H1 (cell line): ENCODE measurements around the gene VSTM4. TPM values are rescaled to one million over a fixed set of nuclear protein-coding genes. Genes with fewer than 3 reads are reported as not detected.

Experiments used
- CTCF ChIA-PET: fragments of 300-600 bp; sonication (Branson Sonifier 250); formaldehyde crosslinking; loops from one replicate; lab custom pipeline; 2021; ENCODE audit not compliant: partially characterized antibody; lab: Charles Lee
- POLR2A ChIA-PET: fragments of 300-600 bp; sonication (Branson Sonifier 250); formaldehyde crosslinking; loops from one replicate; lab custom pipeline; 2021; ENCODE audit warnings: inconsistent platforms; ENCODE audit not compliant: partially characterized antibody; lab: Charles Lee
- DNase-seq, 2 experiments: peaks; one replicate each; pipeline versions ENCODE4 v3.0.0 to v3.0.0-alpha.2; 2010 to 2022; ENCODE audit warnings: low spot score in 2 of 2, low read depth in 1 of 2, mixed read lengths in 1 of 2
- FAIRE-seq: peaks from 2 replicates; lab custom pipeline; 2011; peaks lifted over from hg19 to GRCh38; lab: Jason Lieb, UNC
- H2AFZ ChIP-seq: 2 replicates; pipeline ENCODE4 v1.8.1; 2012; ENCODE audit warnings: low read length, inconsistent platforms
- H2AK5ac ChIP-seq: 2 replicates; pipeline ENCODE4 v1.6.1; 2013; ENCODE audit warnings: low read depth, low read length
- H2BK120ac ChIP-seq: replicated peaks from 2 replicates; pipeline ENCODE3; 2013; ENCODE audit warnings: low read depth, low read length, inconsistent platforms
- H2BK12ac ChIP-seq: 2 replicates; pipeline ENCODE4 v1.6.1; 2013; ENCODE audit warnings: low read depth, low read length
- H2BK15ac ChIP-seq: 2 replicates; pipeline ENCODE4 v1.6.1; 2013; ENCODE audit warnings: low read length
- H2BK20ac ChIP-seq: 2 replicates; pipeline ENCODE4 v1.6.1; 2013; ENCODE audit warnings: low read length
- H2BK5ac ChIP-seq: 2 replicates; pipeline ENCODE4 v1.6.1; 2013; ENCODE audit warnings: low read depth, low read length
- H3K14ac ChIP-seq: 2 replicates; pipeline ENCODE4 v1.6.1; 2013; ENCODE audit warnings: inconsistent platforms; ENCODE audit not compliant: insufficient read length
- H3K18ac ChIP-seq: 2 replicates; pipeline ENCODE4 v1.6.1; 2013; ENCODE audit warnings: low read length; ENCODE audit errors: extremely low read depth
- H3K23ac ChIP-seq: 2 replicates; pipeline ENCODE4 v1.6.1; 2013; ENCODE audit warnings: inconsistent platforms; ENCODE audit not compliant: insufficient read length
- H3K23me2 ChIP-seq: 2 replicates; pipeline ENCODE4 v1.6.1; 2013; ENCODE audit warnings: low read depth, low read length
- H3K27ac ChIP-seq: 2 replicates; pipeline ENCODE4 v1.6.1; 2011; ENCODE audit warnings: low read depth, low read length, inconsistent platforms
- H3K27me3 ChIP-seq, 4 experiments: replicated peaks in 1 of 4; 1 replicate in 1 of 4; 2 replicates in 3 of 4; pipeline versions ENCODE4 v1.6.1 to v1.8.1; 2011 to 2013; ENCODE audit warnings: low read length in 3 of 4, mild to moderate bottlenecking in 3 of 4, inconsistent platforms in 2 of 4, mixed read lengths in 2 of 4, moderate library complexity in 1 of 4; ENCODE audit not compliant: control insufficient read depth in 3 of 4, insufficient read depth in 3 of 4; ENCODE audit errors: extremely low read depth in 1 of 4
- H3K36me3 ChIP-seq, 4 experiments: 2 replicates each; pipeline versions ENCODE4 v1.6.1 to v1.8.1; 2011 to 2013; ENCODE audit warnings: mild to moderate bottlenecking in 4 of 4, low read length in 3 of 4, moderate library complexity in 2 of 4, control low read depth in 1 of 4, inconsistent platforms in 1 of 4; ENCODE audit not compliant: insufficient read depth in 4 of 4, control insufficient read depth in 2 of 4
- H3K4ac ChIP-seq: replicated peaks from 2 replicates; pipeline ENCODE3; 2013; ENCODE audit warnings: low read length, low read depth, mixed read lengths, inconsistent platforms; ENCODE audit not compliant: insufficient read length
- H3K4me1 ChIP-seq, 4 experiments: replicated peaks in 1 of 4; 1 replicate in 1 of 4; 2 replicates in 3 of 4; pipeline versions ENCODE4 v1.6.1 to v1.8.1; 2011 to 2013; ENCODE audit warnings: low read length in 3 of 4, inconsistent platforms in 2 of 4, mixed read lengths in 1 of 4; ENCODE audit not compliant: insufficient read depth in 4 of 4, control insufficient read depth in 3 of 4
- H3K4me2 ChIP-seq, 2 experiments: 2 replicates each; pipeline versions ENCODE4 v1.6.1 to v1.8.1; 2011 to 2013; ENCODE audit warnings: low read depth in 2 of 2, low read length in 2 of 2, control low read depth in 1 of 2, inconsistent platforms in 1 of 2, mild to moderate bottlenecking in 1 of 2; ENCODE audit not compliant: insufficient read depth in 1 of 2
- H3K4me3 ChIP-seq, 4 experiments: fragments of 200-600, 300-600 bp in 1 of 4; sonication (generic), shearing (Covaris generic), sonication (Bioruptor Twin) in 1 of 4; 2 replicates each; pipeline versions ENCODE4 v1.5.1 to v1.8.1; 2011 to 2016; ENCODE audit warnings: low read length in 4 of 4, low read depth in 3 of 4, control low read depth in 2 of 4, inconsistent platforms in 2 of 4, mild to moderate bottlenecking in 2 of 4, mixed read lengths in 1 of 4, moderate library complexity in 1 of 4; ENCODE audit not compliant: insufficient read depth in 2 of 4; ENCODE audit errors: extremely low read depth in 1 of 4
- H3K56ac ChIP-seq: replicated peaks from 2 replicates; pipeline ENCODE3; 2013; ENCODE audit warnings: low read depth, mild to moderate bottlenecking, mixed read lengths, low read length, inconsistent platforms; ENCODE audit not compliant: insufficient read length
- H3K79me1 ChIP-seq: 2 replicates; pipeline ENCODE4 v1.6.1; 2013; ENCODE audit warnings: low read depth, low read length, control low read depth
- H3K79me2 ChIP-seq, 2 experiments: 2 replicates each; pipeline versions ENCODE4 v1.6.1 to v1.8.1; 2012 to 2013; ENCODE audit warnings: low read length in 2 of 2, mild to moderate bottlenecking in 2 of 2, inconsistent platforms in 1 of 2; ENCODE audit not compliant: insufficient read depth in 2 of 2, control insufficient read depth in 1 of 2
- H3K9ac ChIP-seq, 4 experiments: replicated peaks in 1 of 4; 1 replicate in 1 of 4; 2 replicates in 3 of 4; pipeline versions ENCODE4 v1.6.1 to v1.8.1; 2011 to 2013; ENCODE audit warnings: low read depth in 3 of 4, low read length in 3 of 4, control low read depth in 2 of 4, mild to moderate bottlenecking in 2 of 4, moderate library complexity in 2 of 4, inconsistent platforms in 1 of 4; ENCODE audit errors: extremely low read depth in 1 of 4
- H3K9me3 ChIP-seq, 2 experiments: 2 replicates each; pipeline versions ENCODE4 v1.6.1 to v1.8.1; 2012 to 2013; ENCODE audit warnings: mild to moderate bottlenecking in 2 of 2, moderate library complexity in 2 of 2, control low read depth in 1 of 2, inconsistent platforms in 1 of 2, low read depth in 1 of 2, low read length in 1 of 2, mixed read lengths in 1 of 2; ENCODE audit not compliant: insufficient read depth in 2 of 2
- H4K20me1 ChIP-seq, 2 experiments: replicated peaks in 1 of 2; 2 replicates each; pipeline versions ENCODE3 to v1.8.1; 2011 to 2013; ENCODE audit warnings: inconsistent platforms in 2 of 2, low read length in 2 of 2, mild to moderate bottlenecking in 1 of 2; ENCODE audit not compliant: insufficient read depth in 2 of 2, control insufficient read depth in 1 of 2
- H4K5ac ChIP-seq: 2 replicates; pipeline ENCODE4 v1.6.1; 2013; ENCODE audit warnings: low read length, low read depth, mixed read lengths, inconsistent platforms; ENCODE audit not compliant: insufficient read length
- H4K8ac ChIP-seq: 2 replicates; pipeline ENCODE4 v1.8.0; 2013; ENCODE audit warnings: mild to moderate bottlenecking, moderate library complexity, low read length, inconsistent platforms; ENCODE audit not compliant: insufficient read depth; ENCODE audit errors: extremely low read depth
- H4K91ac ChIP-seq: replicated peaks from 2 replicates; pipeline ENCODE3; 2013; ENCODE audit warnings: low read length, mixed read lengths, inconsistent platforms; ENCODE audit not compliant: insufficient read length
- BRCA1 ChIP-seq: IDR thresholded peaks from 2 replicates; pipeline ENCODE4 v1.6.1; 2012; ENCODE audit warnings: low read depth, low read length, improper control_type of control experiment
- CHD2 ChIP-seq: IDR thresholded peaks from 2 replicates; pipeline ENCODE4 v1.6.1; 2012; ENCODE audit warnings: low read length, improper control_type of control experiment
- FOSL1 ChIP-seq: IDR thresholded peaks from 2 replicates; pipeline ENCODE4 v1.6.1; 2011; ENCODE audit warnings: mild to moderate bottlenecking, low read depth, low read length, moderate library complexity; ENCODE audit not compliant: insufficient read depth
- POLR2AphosphoS5 ChIP-seq: IDR thresholded peaks from 2 replicates; pipeline ENCODE4 v1.6.1; 2011; ENCODE audit warnings: low read depth, low read length
- RAD21 ChIP-seq, 2 experiments: IDR thresholded peaks in 1 of 2; conservative IDR thresholded peaks in 1 of 2; 2 replicates each; pipeline ENCODE4 v1.6.1; 2011; ENCODE audit warnings: low read depth in 2 of 2, low read length in 2 of 2, improper control_type of control experiment in 1 of 2, inconsistent platforms in 1 of 2, mild to moderate bottlenecking in 1 of 2, moderate library complexity in 1 of 2
- RFX5 ChIP-seq: IDR thresholded peaks from 2 replicates; pipeline ENCODE4 v1.6.1; 2011; ENCODE audit warnings: low read depth, low read length, improper control_type of control experiment, borderline replicate concordance
- SUZ12 ChIP-seq: fragments of 200-600 bp; sonication (generic); IDR thresholded peaks from 2 replicates; pipeline ENCODE4 v1.6.1; 2012; ENCODE audit warnings: mild to moderate bottlenecking, inconsistent platforms, low read length, moderate library complexity, mixed read lengths
- YY1 ChIP-seq: IDR thresholded peaks from 2 replicates; pipeline ENCODE4 v1.6.1; 2011; ENCODE audit warnings: low read depth, mild to moderate bottlenecking, low read length
- ZNF274 ChIP-seq: IDR thresholded peaks from 2 replicates; pipeline ENCODE4 v1.7.0; 2012; ENCODE audit warnings: low read length, borderline replicate concordance; ENCODE audit errors: extremely low read depth
- WGBS, 2 experiments: shearing (Covaris generic) in 1 of 2; methylation state at CpG; one replicate each; pipeline versions ENCODE4 v1.1.6 to v1.1.7; 2013 to 2015; ENCODE audit warnings: low lambda C conversion rate in 2 of 2, mixed read lengths in 2 of 2, inconsistent platforms in 1 of 2, low coverage in 1 of 2, missing lambda C conversion rate in 1 of 2; ENCODE audit not compliant: insufficient replicate concordance in 2 of 2, insufficient coverage in 1 of 2, insufficient read length in 1 of 2; ENCODE audit errors: extremely low coverage in 1 of 2, missing lambda C conversion rate in 1 of 2; 5-methylcytosine and 5-hydroxymethylcytosine counted together
- polyA plus RNA-seq, 7 experiments: library from polyadenylated mRNA; depleted of rRNA in 3 of 7; stranded (reverse) in 5 of 7; unstranded in 2 of 7; fragments of >200 nt in 5 of 7; fragments of 200-250 nt in 2 of 7; gene quantifications; 1 replicate in 5 of 7; 2 replicates in 1 of 7; 4 replicates in 1 of 7; pipeline versions ENCODE4 v1.2.1 to v1.2.3, GENCODE V29; 2011 to 2013; ENCODE audit warnings: missing spikeins in 2 of 7, mixed read lengths in 2 of 7
- total RNA-seq: library from RNA; stranded (reverse); fragmentation: NEBNext Ultra II Directional; extraction: Animal tissue kit (Norgen Biotek cat#: 25700); gene quantifications from 2 replicates; pipeline ENCODE4 v1.2.1, GENCODE V29; 2021
- TF ChIP-seq, protein P1 (sequence below): IDR thresholded peaks from 2 replicates; pipeline ENCODE4 v1.6.1; 2012; ENCODE audit warnings: inconsistent platforms

Gene VSTM4
- total and polyA plus RNA-seq, 2 of the 8 experiments (the other 6 are each of a cell fraction or from before 2014, with no cell fraction given) = 0.48 to 0.73 TPM

DNA sequence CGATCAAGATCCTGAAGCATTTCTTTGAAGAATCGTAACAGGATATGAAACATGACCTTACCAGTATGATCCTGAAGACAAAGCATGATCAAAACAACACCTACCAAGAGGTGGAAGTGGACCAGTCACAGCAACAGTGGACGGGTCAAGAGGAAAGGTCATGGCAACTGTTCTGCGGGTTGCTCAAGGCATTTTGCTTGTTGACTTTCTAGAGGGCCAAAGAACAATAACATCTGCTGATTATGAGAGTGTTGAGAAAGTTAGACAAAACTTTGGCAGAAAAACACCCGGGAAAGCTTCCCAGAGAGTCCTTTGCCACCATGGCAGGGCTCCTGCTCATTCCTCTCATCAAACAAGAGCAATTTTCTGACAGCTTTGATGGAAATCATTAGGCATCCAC is 110.1 kb downstream of the VSTM4 start:
- no peak overlapping the region for H2BK15ac ChIP-seq
- H3K56ac ChIP-seq = no peak overlapping the region
- no peaks in the 10 kb centered on the region; a peak in 1 of 7 replicates for H3K27me3 ChIP-seq
- H3K4ac ChIP-seq = no peak overlapping the region
- H2BK20ac ChIP-seq = no peak overlapping the region
- H4K8ac ChIP-seq = no peak overlapping the region
- H3K23ac ChIP-seq = no peak overlapping the region
- H4K20me1 ChIP-seq = no peaks in the 10 kb centered on the region
- no peak overlapping the region for H4K91ac ChIP-seq
- no peak overlapping the region for H3K27ac ChIP-seq
- no peak overlapping the region for H3K4me3 ChIP-seq
- no peak overlapping the region for H3K18ac ChIP-seq
- H3K79me2 ChIP-seq = no peaks in the 10 kb centered on the region
- DNase-seq (no peak), FAIRE-seq (no peak)
- H2BK120ac ChIP-seq = no peak overlapping the region
- no peaks in the 10 kb centered on the region for H3K79me1 ChIP-seq
- no peak overlapping the region for H2AK5ac ChIP-seq
- H3K4me2 ChIP-seq = no peak overlapping the region
- H3K9ac ChIP-seq = no peak overlapping the region
- 78% methylated on average over 5 of the region's 5 CpGs; no CpG with 5 or more reads in 1 of the 2 experiments for WGBS, 2 experiments
- H4K5ac ChIP-seq = no peak overlapping the region
- no peaks in the 10 kb centered on the region for H3K23me2 ChIP-seq
- 0 out of 7 replicates have a peak, but pooled peaks cover 0 to 2% (median 0%) of the 10 kb centered on the region in 4 experiments for H3K4me1 ChIP-seq
- CTCF ChIA-PET = no interaction called here
- no peaks in the 10 kb centered on the region for H3K9me3 ChIP-seq
- POLR2A ChIA-PET = no interaction called here
- H2AFZ ChIP-seq = no peak overlapping the region
- TF ChIP-seq ZNF274 (no peak), POLR2AphosphoS5 (no peak), FOSL1 (no peak), SUZ12 (no peak), RFX5 (no peak), BRCA1 (no peak), CHD2 (no peak), YY1 (no peak), RAD21 (IDR thresholded peaks at IDR 0.05 in 1 of 2, conservative IDR thresholded peaks at IDR 0.05 in 1 of 2; ENCODE audit: low read depth in 2 of 2, low read length in 2 of 2) (no peak)
- TF ChIP-seq, protein P1, sequence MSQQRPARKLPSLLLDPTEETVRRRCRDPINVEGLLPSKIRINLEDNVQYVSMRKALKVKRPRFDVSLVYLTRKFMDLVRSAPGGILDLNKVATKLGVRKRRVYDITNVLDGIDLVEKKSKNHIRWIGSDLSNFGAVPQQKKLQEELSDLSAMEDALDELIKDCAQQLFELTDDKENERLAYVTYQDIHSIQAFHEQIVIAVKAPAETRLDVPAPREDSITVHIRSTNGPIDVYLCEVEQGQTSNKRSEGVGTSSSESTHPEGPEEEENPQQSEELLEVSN = no peak
- no peak overlapping the region for H2BK5ac ChIP-seq
- no peak overlapping the region for H2BK12ac ChIP-seq
- no peak overlapping the region for H3K14ac ChIP-seq
- no peaks in the 10 kb centered on the region for H3K36me3 ChIP-seq
